Activated T-cell treated with anti-CD3 and anti-CD28 coated beads, Interleukin-2, amount 50 U/mL, for 48 hours (primary cell): ENCODE data around the gene AK5.

Experiments
- DNase-seq, 2 experiments: peaks; one replicate each; pipeline ENCODE4 v3.0.0-alpha.2; 2020

The AK5 gene

GRCh38 chr1:77288275-77288674 is 6.5 kb downstream of the AK5 start:
- DNase-seq, result no peak

DNA sequence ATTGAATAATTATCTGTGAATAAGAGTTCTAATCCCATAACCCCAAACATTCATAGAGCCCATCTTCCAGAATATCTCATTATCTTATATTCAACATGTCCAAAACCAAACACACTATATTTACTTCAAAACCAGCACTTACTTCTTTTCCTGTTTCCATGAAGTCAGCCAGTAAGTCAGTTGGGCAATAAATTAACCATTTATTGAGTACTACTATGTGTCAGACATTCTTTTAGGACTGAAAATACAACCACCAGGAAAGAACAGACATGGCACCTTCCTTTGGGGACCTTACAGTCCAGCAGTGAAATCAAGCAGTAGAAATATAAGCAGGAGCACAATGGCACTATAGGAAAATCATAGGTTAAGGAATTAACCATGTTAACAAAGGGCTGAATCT is 8.8 kb downstream of the AK5 start:
- DNase-seq, result no peak

DNA sequence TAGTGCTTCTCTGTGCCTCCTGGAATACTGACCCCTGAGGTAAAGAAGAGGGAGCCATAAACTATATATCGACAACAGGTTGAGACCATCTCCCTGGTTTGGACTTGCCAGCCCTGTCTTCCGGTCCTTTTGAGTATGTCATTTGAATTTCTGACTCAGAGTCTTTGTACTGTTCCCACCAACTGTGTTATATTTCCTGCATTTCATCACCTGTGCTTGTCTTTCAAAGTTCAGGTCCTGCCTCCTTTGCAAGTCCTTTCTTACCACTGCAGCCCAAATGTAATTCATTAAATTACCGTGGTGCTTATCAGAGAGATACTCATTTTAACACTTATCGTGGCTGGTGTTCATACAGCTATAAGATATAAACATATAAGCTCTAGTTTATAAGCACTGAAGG is 10.7 kb downstream of the AK5 start:
- DNase-seq, result no peak

GRCh38 chr1:77300566-77300965 is 18.7 kb downstream of the AK5 start:
- no peak for DNase-seq

- no peak for DNase-seq
These were observed 21.6 kb downstream of the AK5 start for GRCh38 chr1:77303387-77303786.

- DNase-seq, result peak in 1 of 2 experiments; percentile 20
These were observed 27.2 kb downstream of the AK5 start for GRCh38 chr1:77308889-77309621.

- no peak for DNase-seq
These were observed 29.1 kb downstream of the AK5 start for GRCh38 chr1:77310924-77311323.

- peak in 1 of 2 experiments; percentile 25 for DNase-seq
These were observed 30.5 kb downstream of the AK5 start for GRCh38 chr1:77312364-77312763.

- DNase-seq, result peak; percentile 45 to 47
These were observed 31.7 kb downstream of the AK5 start for GRCh38 chr1:77313491-77313890.

DNA sequence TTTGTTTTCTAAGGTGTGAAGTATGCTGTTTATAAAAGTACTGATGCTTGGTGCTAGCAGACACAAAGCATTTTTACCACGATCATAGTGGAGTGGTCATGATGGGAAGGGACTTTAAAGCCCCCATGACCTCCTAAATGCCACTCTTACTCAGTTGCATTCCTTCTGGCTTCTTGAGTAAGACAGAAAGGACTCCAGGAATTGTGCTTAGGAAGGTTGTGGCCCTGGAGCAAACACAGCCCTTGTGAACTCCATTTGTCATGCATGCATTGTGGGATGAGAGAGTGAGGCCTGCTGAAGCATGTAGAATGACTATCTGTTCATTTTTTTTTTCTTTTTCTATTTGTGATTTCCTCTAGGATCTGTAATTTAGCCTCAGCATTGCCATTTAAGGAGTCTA is 34.2 kb downstream of the AK5 start:
- DNase-seq, result no peak

GRCh38 chr1:77316966-77317365 is 35.1 kb downstream of the AK5 start:
- no peak for DNase-seq

DNA sequence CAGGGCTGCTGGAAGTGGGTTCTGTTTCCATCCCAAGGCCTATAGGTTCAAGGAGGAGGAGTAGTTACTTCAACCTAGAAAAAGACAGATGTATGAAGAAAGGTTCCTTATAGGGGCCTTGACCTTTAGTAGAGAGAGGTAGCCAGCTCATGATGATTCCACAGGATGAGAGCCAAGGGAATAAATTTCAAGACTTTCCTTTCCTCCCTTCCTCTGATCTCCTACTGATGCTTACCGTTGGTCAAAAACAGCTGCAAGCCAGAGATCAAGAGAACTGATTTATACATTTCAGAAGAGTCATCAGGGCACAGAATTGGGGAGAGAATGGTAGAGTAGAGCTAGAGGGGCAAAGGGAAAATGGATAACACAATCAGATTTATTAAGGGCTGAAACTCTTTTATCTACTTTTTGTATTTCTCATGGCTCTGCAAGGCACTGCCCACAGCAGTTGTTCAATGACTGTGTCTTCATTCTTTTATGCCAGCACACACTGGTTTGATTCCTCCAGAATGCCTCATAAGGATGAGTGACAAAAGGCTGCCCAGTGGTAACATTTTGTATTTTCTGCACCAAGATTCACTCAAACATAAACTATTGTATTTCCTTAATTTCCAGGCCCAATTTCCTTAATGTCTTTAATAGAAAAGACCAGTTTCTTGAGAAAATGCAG is 37.4 kb downstream of the AK5 start:
- DNase-seq, result no peak

DNA sequence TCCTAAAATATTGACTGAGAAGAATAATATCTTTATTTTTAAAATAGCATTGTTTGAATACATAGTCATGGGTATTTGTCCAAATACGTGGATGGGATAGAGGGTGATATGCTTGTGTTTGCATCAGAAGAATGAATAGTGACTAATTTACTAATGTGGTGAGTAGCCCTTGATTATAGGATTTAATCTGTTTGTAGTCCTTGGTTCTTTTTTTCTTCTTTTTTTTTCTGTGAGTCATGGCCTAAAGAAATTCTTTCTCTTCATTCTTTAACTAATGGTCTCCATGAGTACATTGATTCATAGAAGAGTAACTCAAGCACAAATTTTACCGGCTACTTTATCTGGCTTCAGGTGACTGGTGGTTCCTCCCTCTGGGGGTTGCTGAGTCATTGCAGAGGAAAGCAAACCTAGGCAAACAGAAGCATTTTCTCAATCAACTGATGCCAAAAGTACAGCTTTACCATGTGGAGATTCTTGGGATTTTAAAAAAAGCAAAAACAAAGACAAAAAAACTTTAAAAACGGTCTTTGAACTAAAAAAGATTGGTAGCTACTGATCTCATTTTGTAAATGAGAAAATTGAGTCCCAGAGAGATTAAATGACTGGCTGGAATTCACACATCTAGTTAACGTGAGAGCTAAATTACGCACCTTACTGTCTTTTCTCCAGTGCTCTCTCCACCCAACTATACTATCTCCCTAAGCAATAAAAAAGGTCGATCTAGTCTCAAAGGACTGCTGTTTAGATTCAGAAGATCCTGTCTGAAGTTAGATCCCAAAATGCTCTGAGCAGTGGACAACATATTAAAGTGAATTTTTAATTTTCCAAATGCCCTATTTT is 40.5 kb downstream of the AK5 start:
- DNase-seq, result no peak

DNA sequence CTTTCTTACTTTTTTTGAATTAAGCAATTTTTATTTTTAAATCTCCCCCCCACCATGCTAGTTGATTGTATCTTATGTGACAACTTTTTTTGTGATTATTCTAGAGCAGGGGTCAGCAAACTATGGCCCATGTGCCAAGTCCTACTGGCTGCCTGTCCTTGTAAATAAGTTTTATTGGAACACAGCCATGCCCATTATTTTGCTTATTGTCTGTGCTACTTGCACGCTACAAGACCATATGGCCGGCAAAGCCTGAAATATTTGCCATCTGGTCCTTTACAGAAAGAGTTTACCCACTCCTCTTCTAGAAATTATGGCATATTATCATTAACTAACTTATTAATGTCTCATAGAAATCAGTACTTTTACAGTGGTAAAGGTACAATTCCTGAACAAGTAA is 51.7 kb downstream of the AK5 start:
- no peak for DNase-seq

- DNase-seq, result no peak
These were observed 54.9 kb downstream of the AK5 start for GRCh38 chr1:77336729-77337128.

- no peak for DNase-seq
These were observed 57.5 kb downstream of the AK5 start for GRCh38 chr1:77339326-77339725.

GRCh38 chr1:77341195-77341594 is 59.4 kb downstream of the AK5 start:
- DNase-seq, result no peak

DNA sequence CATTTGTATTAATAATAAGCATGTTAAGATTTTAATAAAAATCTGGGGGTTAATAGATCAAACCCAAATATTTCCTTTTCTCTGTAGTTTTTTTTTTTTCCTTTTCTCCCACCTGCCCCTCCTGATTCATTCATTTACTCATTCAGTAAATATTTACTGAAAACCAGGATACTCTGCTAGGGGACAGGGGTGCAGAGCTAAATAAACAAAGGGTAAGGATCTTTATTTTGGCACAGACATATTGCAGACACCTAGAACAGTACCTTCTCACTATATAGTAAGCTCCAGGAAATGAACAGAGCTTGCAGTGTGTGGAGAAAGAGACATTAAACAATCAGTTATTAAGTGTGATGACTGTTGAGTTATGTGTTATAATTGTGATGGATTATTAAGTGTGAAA is 60.9 kb downstream of the AK5 start:
- DNase-seq, result no peak

GRCh38 chr1:77347646-77348045 is 65.8 kb downstream of the AK5 start:
- DNase-seq, result peak in 1 of 2 experiments; percentile 26

DNA sequence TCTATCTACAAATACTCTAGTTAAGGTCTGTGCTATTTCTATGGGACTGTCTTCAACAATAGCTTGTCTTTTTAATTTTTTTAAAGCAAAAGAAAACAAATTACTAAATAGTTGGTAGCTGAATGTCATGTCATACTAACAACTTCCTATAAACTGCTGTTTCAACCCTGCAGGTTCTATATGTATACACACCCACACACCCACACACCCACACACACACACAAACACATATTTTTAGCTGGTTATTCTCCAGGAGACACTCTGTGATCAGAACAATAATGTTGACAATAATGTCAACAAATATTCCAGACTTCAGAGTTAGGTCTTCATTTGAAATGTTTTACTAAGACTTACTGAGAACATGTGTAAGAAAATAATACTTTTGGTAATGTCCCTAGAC is 66.7 kb downstream of the AK5 start:
- no peak for DNase-seq

DNA sequence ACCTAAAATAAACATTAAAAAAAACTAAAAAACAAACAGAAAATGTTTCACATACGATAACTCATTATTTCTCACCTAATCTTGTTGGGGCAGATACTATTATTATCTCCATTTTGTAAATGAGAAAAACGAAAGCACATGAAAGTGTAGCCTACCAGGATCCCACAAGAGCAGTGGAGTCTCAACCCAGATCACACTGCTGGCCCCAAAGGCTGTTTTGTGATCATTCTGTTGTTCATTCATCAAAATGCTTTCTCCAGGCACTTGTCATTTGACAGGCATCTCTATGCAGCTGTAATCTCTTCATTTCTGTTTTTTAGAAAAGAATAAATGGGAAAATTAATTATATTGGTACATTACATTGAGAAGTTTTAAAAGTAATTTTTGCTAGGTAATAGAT is 67.5 kb downstream of the AK5 start:
- no peak for DNase-seq

DNA sequence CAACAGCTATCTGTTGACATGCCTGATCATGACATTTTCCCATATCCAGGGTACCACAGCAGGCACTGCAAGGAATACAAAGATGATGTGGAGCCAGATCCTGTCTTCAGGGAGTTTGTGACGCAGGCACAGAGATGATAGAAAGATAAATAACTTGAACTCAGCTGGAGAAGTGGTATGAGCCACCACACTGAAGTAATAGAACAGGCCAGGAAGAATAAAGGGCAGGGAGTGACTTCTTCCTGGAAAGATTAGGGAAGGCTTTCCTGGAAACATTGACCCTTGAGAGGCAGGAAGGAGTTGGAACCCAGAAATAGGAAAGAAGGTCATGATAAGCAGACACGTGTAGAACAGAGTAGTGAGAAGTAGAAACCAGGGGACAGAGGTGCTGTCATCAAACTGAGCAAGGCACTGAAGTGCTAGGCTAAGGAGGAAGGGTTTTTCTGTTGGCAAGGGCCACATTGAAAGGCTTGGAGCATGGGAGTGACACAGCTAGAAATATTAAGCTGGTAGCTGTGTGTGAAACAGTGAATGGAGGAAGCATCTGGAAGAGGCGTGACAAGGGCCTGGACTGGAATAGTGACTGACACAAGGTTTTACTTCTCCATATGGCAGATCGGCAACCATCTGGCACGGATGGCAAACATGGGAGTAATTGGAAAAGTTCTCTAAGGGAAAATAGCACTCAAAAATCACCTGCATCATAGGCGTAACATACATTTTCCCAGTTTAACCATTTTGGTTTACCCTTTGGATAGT is 68.4 kb downstream of the AK5 start:
- DNase-seq, result no peak

- no peak for DNase-seq
These were observed 72.7 kb downstream of the AK5 start for GRCh38 chr1:77354536-77354935.
